Measurements from ENCODE around the gene PXT1. TPM values are rescaled to one million over a fixed set of nuclear protein-coding genes. Genes with fewer than 3 reads are reported as not detected.

PXT1 gene
- total and polyA plus RNA-seq, 9 of the 15 experiments (the other 6 are each of a cell fraction or from before 2014, with no cell fraction given), result 0.09 to 0.11 (median 0.10) TPM; not detected in 5

- H3K27ac ChIP-seq (ENCODE audit: extremely low read depth, low read depth, low read length), result peak overlapping the region; percentile 89
- no peak for FAIRE-seq
- H3K79me2 ChIP-seq (ENCODE audit: control insufficient read depth, insufficient read depth, low read length), result peaks cover 50% of the 10 kb centered on the region
- H3K36me3 ChIP-seq (ENCODE audit: control insufficient read depth, insufficient read depth, low read length), result peaks cover 14% of the 10 kb centered on the region; the same call in 2 of the 3 replicates
- 9% methylated on average over 12 of the region's 12 CpGs for WGBS (ENCODE audit: insufficient coverage, low coverage, missing lambda C conversion rate)
- H2AFZ ChIP-seq (ENCODE audit: low read depth, low read length), result peak overlapping the region; percentile 88
- peak in 1 of 4 experiments; percentile 34 for DNase-seq (ENCODE audit: extremely low read depth in 1 of 4, low spot score in 3 of 4)
- CTCF ChIA-PET (ENCODE audit: low intra/inter-chr PET ratio), result interaction anchor here (0.6 to 1.5 kb wide), 3 partner anchors 19 to 576 kb away, joined by 3 to 7 read pairs (median 7); no protein-coding TSS in a partner anchor
- BruUV-seq (replicated peaks), result TSS peak; percentile 98
- H3K9ac ChIP-seq (ENCODE audit: insufficient read depth in 1 of 2, low read depth in 2 of 2, low read length in 2 of 2), result peak overlapping the region; percentile 89 to 100
- no peaks in the 10 kb centered on the region for H3K27me3 ChIP-seq (ENCODE audit: control insufficient read depth in 2 of 2, insufficient read depth in 2 of 2, low read length in 2 of 2)
- H3K4me1 ChIP-seq (replicated peaks in 1 of 2; ENCODE audit: control insufficient read depth in 2 of 2, insufficient read depth in 2 of 2, low read length in 2 of 2), result peaks cover 20 to 31% of the 10 kb centered on the region in 2 experiments
- in situ Hi-C loops (cut with MboI) (no loop called here), intact Hi-C loops (cut with micrococcal nuclease) (loop anchor here (5.0 kb wide), 3 partner anchors 35 to 150 kb away; partner anchors contain the start of genes SRSF3 and STK38)
- 0 out of 2 replicates have a peak, but pooled peaks cover 5% of the 10 kb centered on the region for H4K20me1 ChIP-seq (replicated peaks; ENCODE audit: control insufficient read depth, insufficient read depth, low read length)
- ATAC-seq, result 0 out of 3 replicates have a peak, but pooled peaks have one; percentile 0
- peak overlapping the region; percentile 91 for H3K4me3 ChIP-seq
- H3K9me3 ChIP-seq (replicated peaks; ENCODE audit: control insufficient read depth, insufficient read depth, low read depth, low read length), result 0 out of 2 replicates have a peak, but pooled peaks cover 2% of the 10 kb centered on the region
- H3K9me1 ChIP-seq (ENCODE audit: control insufficient read depth, insufficient read depth, low read length), result no peaks in the 10 kb centered on the region
- peak overlapping the region; percentile 90 for H3K4me2 ChIP-seq (ENCODE audit: insufficient read depth, low read length)
- POLR2A ChIA-PET, result interaction anchor here (0.6 to 1.9 kb wide), 10 partner anchors 10 to 1183 kb away, joined by 3 to 22 read pairs (median 6); no protein-coding TSS in a partner anchor
- TF ChIP-seq ZBTB43 (CRISPR knock-in tag; IDR thresholded peaks at IDR 0.05) (no peak), ZFX (CRISPR knock-in tag; IDR thresholded peaks at IDR 0.05) (peak; percentile 69), ELF4 (CRISPR knock-in tag; IDR thresholded peaks at IDR 0.05) (no peak), LARP7 (IDR thresholded peaks at IDR 0.05) (no peak), ETV1 (tag; conservative IDR thresholded peaks at IDR 0.05; ENCODE audit: low read depth) (peak; percentile 76), MEF2D (tag; conservative IDR thresholded peaks at IDR 0.05; ENCODE audit: low read depth) (0 out of 2 replicates have a peak, but pooled peaks have one; percentile 36), MLX (CRISPR knock-in tag; conservative IDR thresholded peaks at IDR 0.05) (no peak), SIN3A (IDR thresholded peaks at IDR 0.05; ENCODE audit: borderline replicate concordance in 2 of 2, control insufficient read depth in 1 of 2, low read depth in 2 of 2, low read length in 2 of 2) (no peak), ELF1 (tag; IDR thresholded peaks at IDR 0.05) (peak; percentile 49; the same call in 1 of the 2 replicates), NONO (IDR thresholded peaks at IDR 0.05; ENCODE audit: low read depth in 2 of 2, low read length in 1 of 2) (0 out of 4 replicates have a peak, but pooled peaks of 1 of the 2 experiments have one; percentile 1), ZBTB2 (IDR thresholded peaks at IDR 0.05) (peak; percentile 16; the same call in 1 of the 2 replicates), GTF2A2 (tag; IDR thresholded peaks at IDR 0.05) (0 out of 2 replicates have a peak, but pooled peaks have one; percentile 48)
Observed at GRCh38 chr6:36442103-36442670, 467 bp downstream of the PXT1 start.
